Measurements from ENCODE around the gene ARPC1B. TPM values are rescaled to one million over a fixed set of nuclear protein-coding genes. Genes with fewer than 3 reads are reported as not detected.
"Not testable (repeated sequence)": the region's sequence is repeated elsewhere in the genome, so short reads cannot be mapped to it uniquely, and the experiment has no call there.

The ARPC1B gene
- polyA plus RNA-seq, 2 donors, result 18.0 to 55.7 TPM

GRCh38 chr7:99379043-99379577 is 4.6 kb downstream of the ARPC1B start:
- peaks cover 8 to 16% of the 10 kb centered on the region in 2 donors for H3K4me1 ChIP-seq (ENCODE audit: control insufficient read depth in 2 of 2, insufficient read depth in 2 of 2, low read length in 1 of 2)
- 15 to 31% methylated on average over 7 of the region's 7 CpGs for WGBS, 2 donors
- peak overlapping the region; percentile 71 to 93 for H3K27ac ChIP-seq (ENCODE audit: low read depth in 2 of 2, low read length in 1 of 2)
- H3K36me3 ChIP-seq (ENCODE audit: control insufficient read depth in 2 of 2, insufficient read depth in 2 of 2, low read length in 1 of 2), result no peaks in the 10 kb centered on the region
- H3K9me3 ChIP-seq (ENCODE audit: control insufficient read depth in 2 of 2, insufficient read depth in 1 of 2, low read depth in 1 of 2, low read length in 1 of 2), result no peaks in the 10 kb centered on the region
- no peaks in the 10 kb centered on the region for H3K27me3 ChIP-seq (ENCODE audit: control insufficient read depth in 1 of 2, insufficient read depth in 2 of 2, low read length in 2 of 2)
- no peak overlapping the region for H3K4me3 ChIP-seq (ENCODE audit: low read depth in 1 of 2, low read length in 2 of 2)

GRCh38 chr7:99379693-99380031 is 5.1 kb downstream of the ARPC1B start:
- Histone ChIP-seq H3K4me1 (ENCODE audit: control insufficient read depth in 2 of 2, insufficient read depth in 2 of 2, low read length in 1 of 2) (peaks cover 8 to 16% of the 10 kb centered on the region in 2 donors), H3K4me3 (ENCODE audit: low read depth in 1 of 2, low read length in 2 of 2) (peak overlapping the region in 1 of 2 donors; percentile 20), H3K27ac (ENCODE audit: low read depth in 2 of 2, low read length in 1 of 2) (peak overlapping the region; percentile 71 to 93)
- H3K36me3 ChIP-seq (ENCODE audit: control insufficient read depth in 2 of 2, insufficient read depth in 2 of 2, low read length in 1 of 2); H3K9me3 ChIP-seq (ENCODE audit: control insufficient read depth in 2 of 2, insufficient read depth in 1 of 2, low read depth in 1 of 2, low read length in 1 of 2); H3K27me3 ChIP-seq (ENCODE audit: control insufficient read depth in 1 of 2, insufficient read depth in 2 of 2, low read length in 2 of 2): not testable (repeated sequence)
- WGBS, 2 donors, result 20 to 42% methylated on average over 7 of the region's 7 CpGs

- 49 to 53% methylated on average over 12 of the region's 12 CpGs for WGBS, 2 donors
- no peaks in the 10 kb centered on the region for H3K27me3 ChIP-seq (ENCODE audit: control insufficient read depth in 1 of 2, insufficient read depth in 2 of 2, low read length in 2 of 2)
- no peaks in the 10 kb centered on the region for H3K36me3 ChIP-seq (ENCODE audit: control insufficient read depth in 2 of 2, insufficient read depth in 2 of 2, low read length in 1 of 2)
- H3K4me1 ChIP-seq (ENCODE audit: control insufficient read depth in 2 of 2, insufficient read depth in 2 of 2, low read length in 1 of 2), result peaks cover 8 to 16% of the 10 kb centered on the region in 2 donors
- peak overlapping the region; percentile 71 to 93 for H3K27ac ChIP-seq (ENCODE audit: low read depth in 2 of 2, low read length in 1 of 2)
- no peaks in the 10 kb centered on the region for H3K9me3 ChIP-seq (ENCODE audit: control insufficient read depth in 2 of 2, insufficient read depth in 1 of 2, low read depth in 1 of 2, low read length in 1 of 2)
- peak overlapping the region in 1 of 2 donors; percentile 20 for H3K4me3 ChIP-seq (ENCODE audit: low read depth in 1 of 2, low read length in 2 of 2)
These were observed 5.7 kb downstream of the ARPC1B start for GRCh38 chr7:99380032-99380822.

- WGBS, 2 donors, result 55 to 61% methylated on average over 16 of the region's 16 CpGs
- no peaks in the 10 kb centered on the region for H3K27me3 ChIP-seq (ENCODE audit: control insufficient read depth in 1 of 2, insufficient read depth in 2 of 2, low read length in 2 of 2)
- no peaks in the 10 kb centered on the region for H3K9me3 ChIP-seq (ENCODE audit: control insufficient read depth in 2 of 2, insufficient read depth in 1 of 2, low read depth in 1 of 2, low read length in 1 of 2)
- peak overlapping the region; percentile 71 to 93 for H3K27ac ChIP-seq (ENCODE audit: low read depth in 2 of 2, low read length in 1 of 2)
- H3K4me1 ChIP-seq (ENCODE audit: control insufficient read depth in 2 of 2, insufficient read depth in 2 of 2, low read length in 1 of 2), result peaks cover 8 to 13% of the 10 kb centered on the region in 2 donors
- no peaks in the 10 kb centered on the region for H3K36me3 ChIP-seq (ENCODE audit: control insufficient read depth in 2 of 2, insufficient read depth in 2 of 2, low read length in 1 of 2)
- no peak overlapping the region for H3K4me3 ChIP-seq (ENCODE audit: low read depth in 1 of 2, low read length in 2 of 2)
These were observed 6.5 kb downstream of the ARPC1B start for GRCh38 chr7:99380823-99381663.

- Histone ChIP-seq H3K9me3 (ENCODE audit: control insufficient read depth in 2 of 2, insufficient read depth in 1 of 2, low read depth in 1 of 2, low read length in 1 of 2) (no peaks in the 10 kb centered on the region), H3K36me3 (ENCODE audit: control insufficient read depth in 2 of 2, insufficient read depth in 2 of 2, low read length in 1 of 2) (no peaks in the 10 kb centered on the region), H3K27me3 (ENCODE audit: control insufficient read depth in 1 of 2, insufficient read depth in 2 of 2, low read length in 2 of 2) (no peaks in the 10 kb centered on the region), H3K27ac (ENCODE audit: low read depth in 2 of 2, low read length in 1 of 2) (no peak overlapping the region), H3K4me3 (ENCODE audit: low read depth in 1 of 2, low read length in 2 of 2) (no peak overlapping the region), H3K4me1 (ENCODE audit: control insufficient read depth in 2 of 2, insufficient read depth in 2 of 2, low read length in 1 of 2) (peaks cover 8 to 13% of the 10 kb centered on the region in 2 donors)
- 62 to 79% methylated on average over 7 of the region's 7 CpGs for WGBS, 2 donors
These were observed 7.1 kb downstream of the ARPC1B start for GRCh38 chr7:99381664-99382075.

- Histone ChIP-seq H3K4me1 (ENCODE audit: control insufficient read depth in 2 of 2, insufficient read depth in 2 of 2, low read length in 1 of 2) (peaks cover 8 to 13% of the 10 kb centered on the region in 2 donors), H3K27me3 (ENCODE audit: control insufficient read depth in 1 of 2, insufficient read depth in 2 of 2, low read length in 2 of 2) (no peaks in the 10 kb centered on the region), H3K36me3 (ENCODE audit: control insufficient read depth in 2 of 2, insufficient read depth in 2 of 2, low read length in 1 of 2) (peaks cover 0 to 5% of the 10 kb centered on the region in 2 donors), H3K4me3 (ENCODE audit: low read depth in 1 of 2, low read length in 2 of 2) (no peak overlapping the region), H3K27ac (ENCODE audit: low read depth in 2 of 2, low read length in 1 of 2) (no peak overlapping the region), H3K9me3 (ENCODE audit: control insufficient read depth in 2 of 2, insufficient read depth in 1 of 2, low read depth in 1 of 2, low read length in 1 of 2) (no peaks in the 10 kb centered on the region)
- 91 to 93% methylated on average over 10 of the region's 10 CpGs for WGBS, 2 donors
These were observed 8.7 kb downstream of the ARPC1B start for GRCh38 chr7:99383203-99383602.

GRCh38 chr7:99383791-99384370 is 9.4 kb downstream of the ARPC1B start:
- Histone ChIP-seq H3K4me3 (ENCODE audit: low read depth in 1 of 2, low read length in 2 of 2) (no peak overlapping the region), H3K36me3 (ENCODE audit: control insufficient read depth in 2 of 2, insufficient read depth in 2 of 2, low read length in 1 of 2) (peaks cover 0 to 6% of the 10 kb centered on the region in 2 donors), H3K4me1 (ENCODE audit: control insufficient read depth in 2 of 2, insufficient read depth in 2 of 2, low read length in 1 of 2) (peaks cover 8 to 13% of the 10 kb centered on the region in 2 donors), H3K27me3 (ENCODE audit: control insufficient read depth in 1 of 2, insufficient read depth in 2 of 2, low read length in 2 of 2) (no peaks in the 10 kb centered on the region), H3K9me3 (ENCODE audit: control insufficient read depth in 2 of 2, insufficient read depth in 1 of 2, low read depth in 1 of 2, low read length in 1 of 2) (no peaks in the 10 kb centered on the region), H3K27ac (ENCODE audit: low read depth in 2 of 2, low read length in 1 of 2) (no peak overlapping the region)
- WGBS, 2 donors, result 89 to 92% methylated on average over 13 of the region's 13 CpGs

- Histone ChIP-seq H3K4me3 (ENCODE audit: low read depth in 1 of 2, low read length in 2 of 2) (no peak overlapping the region), H3K4me1 (ENCODE audit: control insufficient read depth in 2 of 2, insufficient read depth in 2 of 2, low read length in 1 of 2) (peaks cover 5 to 13% of the 10 kb centered on the region in 2 donors), H3K9me3 (ENCODE audit: control insufficient read depth in 2 of 2, insufficient read depth in 1 of 2, low read depth in 1 of 2, low read length in 1 of 2) (no peaks in the 10 kb centered on the region), H3K36me3 (ENCODE audit: control insufficient read depth in 2 of 2, insufficient read depth in 2 of 2, low read length in 1 of 2) (peaks cover 3 to 9% of the 10 kb centered on the region in 2 donors), H3K27ac (ENCODE audit: low read depth in 2 of 2, low read length in 1 of 2) (no peak overlapping the region), H3K27me3 (ENCODE audit: control insufficient read depth in 1 of 2, insufficient read depth in 2 of 2, low read length in 2 of 2) (no peaks in the 10 kb centered on the region)
- WGBS, 2 donors, result 85 to 86% methylated on average over 4 of the region's 4 CpGs
These were observed 10.0 kb downstream of the ARPC1B start for GRCh38 chr7:99384523-99384922.

GRCh38 chr7:99385564-99385963 is 11.0 kb downstream of the ARPC1B start:
- WGBS, 2 donors, result 72 to 82% methylated on average over 7 to 8 of the region's 8 CpGs
- Histone ChIP-seq H3K36me3 (ENCODE audit: control insufficient read depth in 2 of 2, insufficient read depth in 2 of 2, low read length in 1 of 2) (peaks cover 5 to 13% of the 10 kb centered on the region in 2 donors), H3K27me3 (ENCODE audit: control insufficient read depth in 1 of 2, insufficient read depth in 2 of 2, low read length in 2 of 2) (no peaks in the 10 kb centered on the region), H3K9me3 (ENCODE audit: control insufficient read depth in 2 of 2, insufficient read depth in 1 of 2, low read depth in 1 of 2, low read length in 1 of 2) (no peaks in the 10 kb centered on the region), H3K4me3 (ENCODE audit: low read depth in 1 of 2, low read length in 2 of 2) (no peak overlapping the region), H3K4me1 (ENCODE audit: control insufficient read depth in 2 of 2, insufficient read depth in 2 of 2, low read length in 1 of 2) (peaks cover 4 to 5% of the 10 kb centered on the region in 2 donors), H3K27ac (ENCODE audit: low read depth in 2 of 2, low read length in 1 of 2) (no peak overlapping the region)

All from esophagus (tissue), 2 donors.